Measurements from ENCODE around the gene DNAH10. TPM values are rescaled to one million over a fixed set of nuclear protein-coding genes. Genes with fewer than 3 reads are reported as not detected.

DNAH10 gene, protein sequence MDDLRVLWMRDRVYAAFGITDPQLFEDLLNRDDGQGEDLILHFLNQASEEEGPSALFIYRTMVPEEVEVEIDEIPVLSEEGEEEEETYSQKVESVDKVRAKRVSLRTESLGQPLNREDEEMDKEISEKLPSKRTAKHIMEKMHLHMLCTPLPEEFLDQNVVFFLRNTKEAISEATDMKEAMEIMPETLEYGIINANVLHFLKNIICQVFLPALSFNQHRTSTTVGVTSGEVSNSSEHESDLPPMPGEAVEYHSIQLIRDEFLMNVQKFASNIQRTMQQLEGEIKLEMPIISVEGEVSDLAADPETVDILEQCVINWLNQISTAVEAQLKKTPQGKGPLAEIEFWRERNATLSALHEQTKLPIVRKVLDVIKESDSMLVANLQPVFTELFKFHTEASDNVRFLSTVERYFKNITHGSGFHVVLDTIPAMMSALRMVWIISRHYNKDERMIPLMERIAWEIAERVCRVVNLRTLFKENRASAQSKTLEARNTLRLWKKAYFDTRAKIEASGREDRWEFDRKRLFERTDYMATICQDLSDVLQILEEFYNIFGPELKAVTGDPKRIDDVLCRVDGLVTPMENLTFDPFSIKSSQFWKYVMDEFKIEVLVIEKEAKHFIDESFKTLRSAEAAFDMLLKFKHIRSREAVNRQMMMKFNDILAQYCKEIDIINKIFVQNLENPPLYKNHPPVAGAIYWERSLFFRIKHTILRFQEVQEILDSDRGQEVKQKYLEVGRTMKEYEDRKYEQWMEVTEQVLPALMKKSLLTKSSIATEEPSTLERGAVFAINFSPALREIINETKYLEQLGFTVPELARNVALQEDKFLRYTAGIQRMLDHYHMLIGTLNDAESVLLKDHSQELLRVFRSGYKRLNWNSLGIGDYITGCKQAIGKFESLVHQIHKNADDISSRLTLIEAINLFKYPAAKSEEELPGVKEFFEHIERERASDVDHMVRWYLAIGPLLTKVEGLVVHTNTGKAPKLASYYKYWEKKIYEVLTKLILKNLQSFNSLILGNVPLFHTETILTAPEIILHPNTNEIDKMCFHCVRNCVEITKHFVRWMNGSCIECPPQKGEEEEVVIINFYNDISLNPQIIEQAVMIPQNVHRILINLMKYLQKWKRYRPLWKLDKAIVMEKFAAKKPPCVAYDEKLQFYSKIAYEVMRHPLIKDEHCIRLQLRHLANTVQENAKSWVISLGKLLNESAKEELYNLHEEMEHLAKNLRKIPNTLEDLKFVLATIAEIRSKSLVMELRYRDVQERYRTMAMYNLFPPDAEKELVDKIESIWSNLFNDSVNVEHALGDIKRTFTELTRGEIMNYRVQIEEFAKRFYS (N-terminal part only)
- polyA plus RNA-seq: under 1 TPM in 1 of 2 donors, not detected in 1; 0.01 TPM

DNA sequence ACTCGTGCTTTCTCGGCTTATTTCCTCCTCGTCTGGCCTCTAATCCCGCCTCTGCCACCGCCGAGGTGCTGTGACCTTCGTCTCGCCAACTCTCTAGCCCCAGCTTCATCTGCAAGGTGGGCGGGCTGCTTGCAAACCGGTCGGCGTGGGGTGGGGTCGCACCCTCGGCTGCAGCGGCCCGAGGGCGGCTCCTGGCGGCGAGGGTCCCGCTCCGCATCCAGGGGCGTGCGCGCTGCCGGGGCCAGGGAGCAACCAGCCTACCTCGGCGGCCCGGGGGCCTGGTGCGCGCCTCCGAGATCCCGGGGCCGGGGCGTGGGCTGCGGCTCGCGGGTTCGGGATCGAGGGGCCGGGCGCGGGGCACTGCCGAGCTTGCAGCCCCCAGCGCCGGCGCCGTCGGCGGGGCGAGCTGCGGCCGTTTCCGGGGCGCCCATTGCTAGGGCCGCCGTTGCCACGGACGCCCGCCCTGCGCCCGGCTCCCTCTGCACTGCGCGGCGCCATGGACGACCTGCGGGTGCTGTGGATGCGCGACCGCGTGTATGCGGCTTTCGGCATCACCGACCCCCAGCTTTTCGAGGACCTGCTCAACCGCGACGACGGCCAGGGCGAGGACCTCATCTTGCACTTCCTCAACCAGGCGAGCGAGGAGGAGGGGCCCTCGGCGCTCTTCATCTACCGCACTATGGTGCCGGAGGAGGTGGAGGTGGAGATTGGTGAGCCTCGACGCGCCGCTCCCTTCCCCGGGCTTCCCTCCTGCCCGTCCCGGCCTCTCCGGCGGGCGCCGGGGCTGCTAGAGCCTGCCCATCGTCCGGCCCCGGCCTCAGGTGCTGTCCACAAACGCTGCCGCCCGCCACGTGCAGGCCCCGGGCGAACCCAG is at the start of gene DNAH10:
Gene DNAH10, plus strand, starts transcription at position 461 of the 874 bp plus-strand sequence. Its CDS starts 36 bp downstream, at position 497.
- Histone ChIP-seq H3K4me3 (ENCODE audit: low read depth in 1 of 2, low read length in 2 of 2) (peak within 1 kb of the TSS; percentile 47 to 58), H3K9me3 (ENCODE audit: control insufficient read depth in 2 of 2, insufficient read depth in 1 of 2, low read depth in 1 of 2, low read length in 1 of 2) (no peaks in the 10 kb centered on the region), H3K27ac (ENCODE audit: low read depth in 2 of 2, low read length in 1 of 2) (no peak within 1 kb of the TSS), H3K27me3 (ENCODE audit: control insufficient read depth in 1 of 2, insufficient read depth in 2 of 2, low read length in 2 of 2) (no peaks in the 10 kb centered on the region), H3K36me3 (ENCODE audit: control insufficient read depth in 2 of 2, insufficient read depth in 2 of 2, low read length in 1 of 2) (no peaks in the 10 kb centered on the region), H3K4me1 (ENCODE audit: control insufficient read depth in 2 of 2, insufficient read depth in 2 of 2, low read length in 1 of 2) (peaks cover 6 to 11% of the 10 kb centered on the region in 2 donors)
- WGBS, 2 donors: 2% methylated on average over 95 to 105 of the region's 105 CpGs

DNA sequence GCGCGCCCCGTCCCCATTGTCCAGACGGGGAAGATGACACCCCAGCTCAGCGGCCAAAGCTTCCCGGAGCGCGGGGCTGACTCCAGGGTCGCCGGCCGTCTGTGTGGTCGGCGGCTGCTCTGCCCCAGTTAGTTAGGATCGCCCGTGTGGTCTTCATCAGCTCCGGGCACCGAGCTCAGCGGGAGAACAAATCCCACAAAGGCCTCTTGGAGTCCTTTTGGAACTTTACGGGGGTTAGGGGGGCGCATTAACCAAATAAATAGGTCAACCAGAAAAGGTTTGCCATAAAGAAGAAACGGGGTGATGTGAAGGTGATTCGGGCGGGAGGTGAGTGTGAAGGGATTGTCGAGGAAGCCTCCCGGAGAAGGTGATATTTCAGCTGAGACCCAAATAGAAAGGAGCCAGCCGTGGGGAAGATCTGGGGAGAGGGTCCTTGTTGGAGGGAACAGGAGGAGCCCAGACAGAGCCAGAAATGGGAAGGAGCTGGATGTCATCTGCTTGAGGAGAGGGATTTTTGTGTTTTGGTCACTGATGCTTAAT is 49.3 kb upstream of the DNAH10 start:
- Histone ChIP-seq H3K4me3 (ENCODE audit: low read depth in 1 of 2, low read length in 2 of 2) (peak overlapping the region; percentile 80 to 96), H3K9me3 (ENCODE audit: control insufficient read depth in 2 of 2, insufficient read depth in 1 of 2, low read depth in 1 of 2, low read length in 1 of 2) (no peaks in the 10 kb centered on the region), H3K27ac (ENCODE audit: low read depth in 2 of 2, low read length in 1 of 2) (peak overlapping the region in 1 of 2 donors; percentile 43), H3K4me1 (ENCODE audit: control insufficient read depth in 2 of 2, insufficient read depth in 2 of 2, low read length in 1 of 2) (peaks cover 0 to 8% of the 10 kb centered on the region in 2 donors), H3K27me3 (ENCODE audit: control insufficient read depth in 1 of 2, insufficient read depth in 2 of 2, low read length in 2 of 2) (no peaks in the 10 kb centered on the region), H3K36me3 (ENCODE audit: control insufficient read depth in 2 of 2, insufficient read depth in 2 of 2, low read length in 1 of 2) (no peaks in the 10 kb centered on the region)
- WGBS, 2 donors: 0 to 2% methylated on average over 22 to 26 of the region's 26 CpGs

DNA sequence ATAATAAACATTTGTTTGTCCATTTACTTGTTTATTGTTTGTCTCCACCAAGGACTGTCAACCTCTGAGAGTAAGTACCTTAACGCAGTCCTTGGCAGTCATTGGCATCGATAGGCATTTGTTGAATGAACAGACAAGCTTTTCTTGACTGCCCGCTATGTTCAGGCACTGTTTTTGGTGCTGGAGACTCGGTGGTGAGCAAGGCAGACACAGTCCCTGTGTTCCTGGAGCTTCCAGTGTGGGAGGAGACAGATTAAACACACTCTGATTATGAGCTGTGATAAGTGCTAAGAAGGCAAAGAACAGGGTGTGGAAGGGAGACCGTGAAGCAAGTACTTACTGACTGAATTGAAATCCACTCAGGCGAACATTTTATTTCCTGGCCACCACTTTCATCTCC is 48.7 kb upstream of the DNAH10 start:
- Histone ChIP-seq H3K4me3 (ENCODE audit: low read depth in 1 of 2, low read length in 2 of 2) (peak overlapping the region in 1 of 2 donors; percentile 80), H3K27ac (ENCODE audit: low read depth in 2 of 2, low read length in 1 of 2) (peak overlapping the region in 1 of 2 donors; percentile 52)
- 30% methylated on average over 6 of the region's 6 CpGs for WGBS, 2 donors

GRCh38 chr12:123713823-123714585 is 48.1 kb upstream of the DNAH10 start:
- Histone ChIP-seq H3K4me3 (ENCODE audit: low read depth in 1 of 2, low read length in 2 of 2) (peak overlapping the region in 1 of 2 donors; percentile 80), H3K27ac (ENCODE audit: low read depth in 2 of 2, low read length in 1 of 2) (no peak overlapping the region), H3K9me3 (ENCODE audit: control insufficient read depth in 2 of 2, insufficient read depth in 1 of 2, low read depth in 1 of 2, low read length in 1 of 2) (no peaks in the 10 kb centered on the region), H3K36me3 (ENCODE audit: control insufficient read depth in 2 of 2, insufficient read depth in 2 of 2, low read length in 1 of 2) (no peaks in the 10 kb centered on the region), H3K27me3 (ENCODE audit: control insufficient read depth in 1 of 2, insufficient read depth in 2 of 2, low read length in 2 of 2) (no peaks in the 10 kb centered on the region), H3K4me1 (ENCODE audit: control insufficient read depth in 2 of 2, insufficient read depth in 2 of 2, low read length in 1 of 2) (peaks cover 0 to 8% of the 10 kb centered on the region in 2 donors)
- WGBS, 2 donors: 52 to 68% methylated on average over 10 of the region's 10 CpGs

More for the DNA sequence above, 48.7 kb upstream of the DNAH10 start:
- no peaks in the 10 kb centered on the region for H3K36me3 ChIP-seq (ENCODE audit: control insufficient read depth in 2 of 2, insufficient read depth in 2 of 2, low read length in 1 of 2)
- peaks cover 0 to 8% of the 10 kb centered on the region in 2 donors for H3K4me1 ChIP-seq (ENCODE audit: control insufficient read depth in 2 of 2, insufficient read depth in 2 of 2, low read length in 1 of 2)
- no peaks in the 10 kb centered on the region for H3K9me3 ChIP-seq (ENCODE audit: control insufficient read depth in 2 of 2, insufficient read depth in 1 of 2, low read depth in 1 of 2, low read length in 1 of 2)
- no peaks in the 10 kb centered on the region for H3K27me3 ChIP-seq (ENCODE audit: control insufficient read depth in 1 of 2, insufficient read depth in 2 of 2, low read length in 2 of 2)

DNA sequence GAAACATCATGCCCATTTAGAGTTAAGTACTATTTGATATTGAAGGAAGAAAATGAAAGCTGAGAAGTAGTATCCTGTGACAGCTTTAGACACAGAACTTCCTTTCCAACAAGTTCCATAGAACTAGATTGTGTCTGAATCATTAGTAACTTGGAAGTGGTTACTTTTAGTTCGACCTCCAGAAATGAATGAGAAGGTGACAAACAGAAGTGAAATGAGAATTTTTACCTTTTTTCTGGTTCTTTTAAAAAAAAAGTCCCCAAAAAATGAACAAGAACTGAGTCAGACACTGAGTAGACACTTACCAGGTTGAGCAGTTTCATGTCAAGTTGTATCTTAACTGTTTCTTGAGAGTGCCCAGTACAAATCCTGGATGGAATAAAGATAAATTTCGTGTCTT is 46.9 kb upstream of the DNAH10 start:
- H3K27me3 ChIP-seq (ENCODE audit: control insufficient read depth in 1 of 2, insufficient read depth in 2 of 2, low read length in 2 of 2): no peaks in the 10 kb centered on the region
- no peak overlapping the region for H3K4me3 ChIP-seq (ENCODE audit: low read depth in 1 of 2, low read length in 2 of 2)
- H3K4me1 ChIP-seq (ENCODE audit: control insufficient read depth in 2 of 2, insufficient read depth in 2 of 2, low read length in 1 of 2): peaks cover 0 to 8% of the 10 kb centered on the region in 2 donors
- no peaks in the 10 kb centered on the region for H3K36me3 ChIP-seq (ENCODE audit: control insufficient read depth in 2 of 2, insufficient read depth in 2 of 2, low read length in 1 of 2)
- WGBS, 2 donors: 49 to 58% methylated on average over 2 of the region's 2 CpGs
- no peak overlapping the region for H3K27ac ChIP-seq (ENCODE audit: low read depth in 2 of 2, low read length in 1 of 2)
- H3K9me3 ChIP-seq (ENCODE audit: control insufficient read depth in 2 of 2, insufficient read depth in 1 of 2, low read depth in 1 of 2, low read length in 1 of 2): no peaks in the 10 kb centered on the region

- peaks cover 0 to 5% of the 10 kb centered on the region in 2 donors for H3K4me1 ChIP-seq (ENCODE audit: control insufficient read depth in 2 of 2, insufficient read depth in 2 of 2, low read length in 1 of 2)
- no peak overlapping the region for H3K27ac ChIP-seq (ENCODE audit: low read depth in 2 of 2, low read length in 1 of 2)
- no peaks in the 10 kb centered on the region for H3K27me3 ChIP-seq (ENCODE audit: control insufficient read depth in 1 of 2, insufficient read depth in 2 of 2, low read length in 2 of 2)
- H3K9me3 ChIP-seq (ENCODE audit: control insufficient read depth in 2 of 2, insufficient read depth in 1 of 2, low read depth in 1 of 2, low read length in 1 of 2): no peaks in the 10 kb centered on the region
- WGBS, 2 donors: 94 to 98% methylated on average over 3 of the region's 3 CpGs
- no peak overlapping the region for H3K4me3 ChIP-seq (ENCODE audit: low read depth in 1 of 2, low read length in 2 of 2)
- H3K36me3 ChIP-seq (ENCODE audit: control insufficient read depth in 2 of 2, insufficient read depth in 2 of 2, low read length in 1 of 2): peaks cover 0 to 2% of the 10 kb centered on the region in 2 donors
Measured at GRCh38 chr12:123717350-123717749, 44.8 kb upstream of the DNAH10 start.

DNA sequence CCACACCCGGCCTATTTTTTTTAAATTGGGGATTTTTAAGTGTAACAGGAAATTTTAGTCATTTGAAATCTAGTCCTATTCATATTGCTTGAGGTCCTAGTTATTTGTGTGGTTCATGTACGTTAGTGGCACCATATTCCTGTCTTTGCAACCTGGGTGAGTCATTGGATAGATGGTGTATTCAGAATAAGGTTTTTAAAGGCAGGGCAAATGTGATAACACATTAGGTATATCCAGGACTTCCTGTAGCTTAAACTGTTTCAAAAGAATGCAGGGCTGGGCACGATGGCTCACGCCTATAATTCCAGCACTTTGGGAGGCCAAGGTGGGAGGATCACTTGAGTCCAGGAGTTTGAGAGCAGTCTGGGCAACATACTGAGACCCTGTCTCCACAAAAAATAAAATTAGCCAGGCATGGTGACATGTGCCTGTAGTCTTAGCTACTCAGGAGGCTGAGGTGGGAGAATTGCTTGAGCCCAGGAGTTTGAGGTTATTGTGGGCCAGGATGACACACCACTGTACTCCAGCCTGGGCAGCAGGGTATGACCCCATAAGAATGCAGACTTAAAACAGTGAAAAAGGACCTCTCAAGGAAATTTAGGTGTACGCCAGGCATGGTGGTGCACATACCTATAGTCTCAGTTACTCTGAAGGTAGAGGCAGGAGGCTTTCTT is 41.8 kb upstream of the DNAH10 start:
- no peak overlapping the region for H3K4me3 ChIP-seq (ENCODE audit: low read depth in 1 of 2, low read length in 2 of 2)
- 71 to 80% methylated on average over 5 of the region's 5 CpGs for WGBS, 2 donors
- H3K9me3 ChIP-seq (ENCODE audit: control insufficient read depth in 2 of 2, insufficient read depth in 1 of 2, low read depth in 1 of 2, low read length in 1 of 2): no peaks in the 10 kb centered on the region
- no peaks in the 10 kb centered on the region for H3K27me3 ChIP-seq (ENCODE audit: control insufficient read depth in 1 of 2, insufficient read depth in 2 of 2, low read length in 2 of 2)
- no peak overlapping the region for H3K27ac ChIP-seq (ENCODE audit: low read depth in 2 of 2, low read length in 1 of 2)
- no peaks in the 10 kb centered on the region for H3K4me1 ChIP-seq (ENCODE audit: control insufficient read depth in 2 of 2, insufficient read depth in 2 of 2, low read length in 1 of 2)
- H3K36me3 ChIP-seq (ENCODE audit: control insufficient read depth in 2 of 2, insufficient read depth in 2 of 2, low read length in 1 of 2): peaks cover 5% of the 10 kb centered on the region in 2 donors

Measured in esophagus (tissue), 2 donors.